BLaER1 (cell line): ENCODE results near the gene WDR7.

ENCODE experiments used
- H3K27ac ChIP-seq: shearing (Covaris generic); formaldehyde crosslinking; 2 replicates; pipeline ENCODE4 v1.8.1; 2022
- H3K27me3 ChIP-seq: shearing (Covaris generic); formaldehyde crosslinking; 2 replicates; pipeline ENCODE4 v1.8.1; 2022
- H3K36me3 ChIP-seq: shearing (Covaris generic); formaldehyde crosslinking; 2 replicates; pipeline ENCODE4 v1.8.1; 2022
- H3K4me1 ChIP-seq: shearing (Covaris generic); formaldehyde crosslinking; 2 replicates; pipeline ENCODE4 v1.8.1; 2022
- H3K4me2 ChIP-seq: shearing (Covaris generic); formaldehyde crosslinking; 2 replicates; pipeline ENCODE4 v1.8.1; 2022
- H3K4me3 ChIP-seq: shearing (Covaris generic); formaldehyde crosslinking; 2 replicates; pipeline ENCODE4 v1.8.1; 2022
- H3K9ac ChIP-seq: shearing (Covaris generic); formaldehyde crosslinking; 2 replicates; pipeline ENCODE4 v1.8.1; 2022
- H3K9me3 ChIP-seq: shearing (Covaris generic); formaldehyde crosslinking; 2 replicates; pipeline ENCODE4 v1.8.1; 2022
- H4K20me1 ChIP-seq: shearing (Covaris generic); formaldehyde crosslinking; 2 replicates; pipeline ENCODE4 v1.8.1; 2022
- Cebpa-rat ChIP-seq: shearing (Covaris generic); IDR thresholded peaks from 2 replicates; pipeline ENCODE4 v1.8.1; 2022

Gene WDR7

DNA sequence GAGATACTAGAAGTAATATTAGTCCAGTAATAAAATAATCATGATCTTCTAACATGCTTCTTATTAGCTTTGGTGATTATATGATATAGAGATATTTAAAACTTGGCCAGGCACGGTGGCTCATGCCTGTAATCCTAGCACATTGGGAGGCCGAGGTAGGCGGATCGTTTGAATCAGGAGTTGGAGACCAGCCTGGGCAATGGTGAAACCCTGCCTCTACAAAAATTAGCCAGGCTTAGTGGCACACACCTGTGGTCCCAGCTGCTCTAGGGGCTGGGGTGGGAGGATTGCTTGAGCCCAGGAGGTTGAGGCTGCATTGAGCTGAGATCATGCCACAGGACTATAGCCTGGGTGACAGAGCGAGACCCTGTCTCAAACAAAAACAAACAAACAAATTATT is 87.0 kb downstream of the WDR7 start:
- no peak overlapping the region for H3K4me2 ChIP-seq
- no peaks in the 10 kb centered on the region for H3K27me3 ChIP-seq
- H4K20me1 ChIP-seq: no peaks in the 10 kb centered on the region
- TF ChIP-seq Cebpa-rat: no peak
- no peaks in the 10 kb centered on the region for H3K36me3 ChIP-seq
- H3K4me1 ChIP-seq: no peaks in the 10 kb centered on the region
- no peak overlapping the region for H3K4me3 ChIP-seq
- no peaks in the 10 kb centered on the region for H3K9me3 ChIP-seq
- no peak overlapping the region for H3K9ac ChIP-seq
- no peak overlapping the region for H3K27ac ChIP-seq

DNA sequence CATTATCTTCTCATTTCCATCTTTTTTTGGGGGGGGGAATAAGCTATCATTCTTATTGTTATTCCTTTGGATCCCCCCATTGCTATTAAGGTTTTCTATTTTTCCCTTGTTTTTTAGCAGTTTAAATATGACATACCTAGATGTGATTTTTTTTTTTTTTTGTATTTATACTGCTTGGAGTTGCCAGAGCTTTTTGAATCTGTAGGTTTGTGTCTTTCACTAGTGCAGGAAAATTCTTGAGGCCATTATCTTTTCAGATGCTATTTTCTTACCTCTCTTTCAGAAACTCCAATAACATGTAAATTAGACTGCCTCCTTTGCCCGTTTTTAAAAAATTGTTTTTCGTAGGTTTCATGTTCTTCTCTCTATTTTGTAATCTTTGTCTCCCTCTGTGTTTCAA is 88.6 kb downstream of the WDR7 start:
- no peak for TF ChIP-seq Cebpa-rat
- H3K36me3 ChIP-seq: no peaks in the 10 kb centered on the region
- H3K4me2 ChIP-seq: no peak overlapping the region
- no peak overlapping the region for H3K9ac ChIP-seq
- H3K27me3 ChIP-seq: no peaks in the 10 kb centered on the region
- no peaks in the 10 kb centered on the region for H4K20me1 ChIP-seq
- no peaks in the 10 kb centered on the region for H3K4me1 ChIP-seq
- H3K27ac ChIP-seq: no peak overlapping the region
- no peaks in the 10 kb centered on the region for H3K9me3 ChIP-seq
- H3K4me3 ChIP-seq: no peak overlapping the region

DNA sequence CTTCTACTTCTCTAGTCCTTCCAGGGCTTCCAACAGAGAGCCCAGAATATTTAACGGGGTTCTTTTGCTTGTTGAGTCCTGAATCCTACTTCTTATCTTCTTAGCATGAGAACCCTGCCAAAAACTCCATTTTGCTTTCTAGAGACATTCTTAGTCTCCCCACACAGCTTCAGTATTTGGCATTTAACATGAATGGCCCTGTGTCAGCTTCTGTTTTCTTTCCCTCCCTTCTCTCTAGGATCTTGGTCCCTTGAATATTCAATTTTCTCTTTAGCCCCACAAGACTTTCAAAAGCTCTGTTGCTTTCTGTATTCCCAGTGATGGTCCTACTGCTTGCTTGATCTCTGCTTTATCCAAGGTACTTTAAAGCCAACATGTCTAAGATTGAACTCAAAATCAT is 89.5 kb downstream of the WDR7 start:
- no peak overlapping the region for H3K9ac ChIP-seq
- H4K20me1 ChIP-seq: no peaks in the 10 kb centered on the region
- H3K4me3 ChIP-seq: no peak overlapping the region
- no peaks in the 10 kb centered on the region for H3K27me3 ChIP-seq
- H3K36me3 ChIP-seq: no peaks in the 10 kb centered on the region
- H3K4me1 ChIP-seq: no peaks in the 10 kb centered on the region
- H3K27ac ChIP-seq: no peak overlapping the region
- H3K9me3 ChIP-seq: no peaks in the 10 kb centered on the region
- H3K4me2 ChIP-seq: no peak overlapping the region
- TF ChIP-seq Cebpa-rat: no peak

DNA sequence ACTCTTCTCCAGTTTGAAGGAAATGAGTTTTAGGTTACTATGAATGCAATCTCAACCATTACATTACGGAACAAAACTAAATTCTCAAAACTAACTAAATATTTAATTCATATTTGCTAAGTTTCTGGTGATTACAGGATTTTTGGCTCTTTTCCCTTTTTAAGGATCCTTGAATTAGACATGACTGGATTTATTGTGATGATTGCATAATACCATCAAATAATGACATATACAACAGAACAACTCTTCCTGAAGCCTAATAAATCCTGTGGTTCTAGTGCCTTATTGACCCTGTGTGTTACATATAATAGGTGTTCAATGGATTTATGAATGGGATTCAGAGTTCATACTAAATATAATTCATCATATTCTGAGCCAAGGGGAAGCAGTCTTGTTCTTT is 90.5 kb downstream of the WDR7 start:
- H3K9ac ChIP-seq: no peak overlapping the region
- no peaks in the 10 kb centered on the region for H4K20me1 ChIP-seq
- H3K36me3 ChIP-seq: no peaks in the 10 kb centered on the region
- peaks cover 2% of the 10 kb centered on the region; the same call in 1 of the 2 replicates for H3K4me1 ChIP-seq
- no peaks in the 10 kb centered on the region for H3K9me3 ChIP-seq
- H3K27me3 ChIP-seq: no peaks in the 10 kb centered on the region
- TF ChIP-seq Cebpa-rat: no peak
- no peak overlapping the region for H3K27ac ChIP-seq
- no peak overlapping the region for H3K4me2 ChIP-seq
- H3K4me3 ChIP-seq: no peak overlapping the region

DNA sequence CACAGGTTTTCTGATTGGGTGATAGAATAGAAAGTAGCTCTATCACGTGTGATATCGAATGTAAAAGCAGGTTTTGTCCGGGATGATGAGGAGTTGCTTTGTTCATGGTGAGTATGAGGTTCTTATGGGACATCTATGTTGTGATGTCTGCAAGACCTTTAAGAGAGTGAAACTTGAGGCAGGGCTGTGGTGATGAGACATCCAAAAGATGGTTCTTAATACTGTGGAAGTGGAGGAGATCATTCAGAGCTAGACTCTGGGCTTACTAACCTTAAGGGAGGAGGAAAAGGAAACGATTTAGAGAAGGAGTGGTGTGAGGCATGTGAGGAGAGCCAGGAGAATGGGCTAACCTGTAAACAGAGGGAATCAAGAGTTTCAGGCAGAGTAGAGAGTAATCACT is 92.0 kb downstream of the WDR7 start:
- no peaks in the 10 kb centered on the region for H4K20me1 ChIP-seq
- no peaks in the 10 kb centered on the region for H3K9me3 ChIP-seq
- H3K4me2 ChIP-seq: no peak overlapping the region
- H3K27me3 ChIP-seq: no peaks in the 10 kb centered on the region
- no peak overlapping the region for H3K9ac ChIP-seq
- H3K36me3 ChIP-seq: no peaks in the 10 kb centered on the region
- peaks cover 9% of the 10 kb centered on the region; the same call in 1 of the 2 replicates for H3K4me1 ChIP-seq
- H3K4me3 ChIP-seq: no peak overlapping the region
- no peak overlapping the region for H3K27ac ChIP-seq
- no peak for TF ChIP-seq Cebpa-rat

DNA sequence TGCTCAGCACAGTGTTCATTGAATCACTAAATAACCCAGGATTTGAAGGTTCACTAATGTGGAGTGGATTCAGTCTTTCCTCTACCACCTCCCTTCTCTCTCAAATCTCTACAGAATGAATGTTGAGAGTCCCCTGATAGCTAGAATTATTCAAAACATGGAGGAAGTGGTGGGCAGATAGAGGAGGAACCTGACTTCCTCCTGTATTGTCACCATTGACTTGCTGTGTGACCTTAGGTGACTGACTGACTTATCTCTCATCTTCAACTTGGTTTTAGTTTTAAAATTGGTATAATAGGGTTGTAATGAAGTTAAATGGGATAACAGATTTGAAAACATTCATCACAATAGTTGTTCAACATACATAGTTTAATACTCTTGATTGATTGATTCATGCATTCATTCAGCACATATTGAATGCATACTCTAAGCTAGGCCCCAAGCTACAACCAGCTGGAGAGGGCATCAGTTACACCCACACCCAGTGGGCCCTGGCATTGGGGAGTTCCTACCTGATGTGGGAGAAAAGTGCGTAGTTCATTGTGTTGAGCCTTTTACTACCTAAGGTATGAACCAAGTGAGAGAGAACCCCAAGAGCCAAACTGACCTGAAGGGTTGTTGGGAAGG is 96.0 kb downstream of the WDR7 start:
- H4K20me1 ChIP-seq: no peaks in the 10 kb centered on the region
- H3K9ac ChIP-seq: no peak overlapping the region
- no peaks in the 10 kb centered on the region for H3K36me3 ChIP-seq
- no peak overlapping the region for H3K4me2 ChIP-seq
- no peak for TF ChIP-seq Cebpa-rat
- no peaks in the 10 kb centered on the region for H3K27me3 ChIP-seq
- H3K9me3 ChIP-seq: no peaks in the 10 kb centered on the region
- peaks cover 9% of the 10 kb centered on the region; the same call in 1 of the 2 replicates for H3K4me1 ChIP-seq
- H3K27ac ChIP-seq: no peak overlapping the region
- no peak overlapping the region for H3K4me3 ChIP-seq

DNA sequence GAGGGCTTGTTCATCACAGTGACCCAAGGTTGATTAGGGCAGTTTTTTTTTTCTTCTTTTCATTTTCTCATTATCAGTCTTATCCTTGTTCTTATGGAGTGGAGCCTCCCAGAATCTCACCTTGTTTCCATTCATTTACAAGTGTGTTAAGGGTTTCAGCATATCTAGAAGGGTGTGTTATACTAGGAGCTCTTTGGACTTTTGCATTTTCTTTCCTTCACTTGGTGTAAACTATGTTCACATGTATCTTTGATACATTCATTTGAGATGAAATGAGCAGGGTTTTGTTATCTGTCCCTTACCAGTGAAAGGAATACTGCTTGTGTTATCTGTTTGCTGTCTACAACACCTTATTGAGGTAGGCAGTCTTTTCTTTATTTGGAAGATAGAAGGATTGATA is 96.7 kb downstream of the WDR7 start:
- H3K27ac ChIP-seq: no peak overlapping the region
- no peak overlapping the region for H3K4me3 ChIP-seq
- no peaks in the 10 kb centered on the region for H3K27me3 ChIP-seq
- no peaks in the 10 kb centered on the region for H3K36me3 ChIP-seq
- H3K9ac ChIP-seq: no peak overlapping the region
- H3K9me3 ChIP-seq: no peaks in the 10 kb centered on the region
- no peak overlapping the region for H3K4me2 ChIP-seq
- H3K4me1 ChIP-seq: peaks cover 9% of the 10 kb centered on the region; the same call in 1 of the 2 replicates
- no peak for TF ChIP-seq Cebpa-rat
- H4K20me1 ChIP-seq: no peaks in the 10 kb centered on the region

DNA sequence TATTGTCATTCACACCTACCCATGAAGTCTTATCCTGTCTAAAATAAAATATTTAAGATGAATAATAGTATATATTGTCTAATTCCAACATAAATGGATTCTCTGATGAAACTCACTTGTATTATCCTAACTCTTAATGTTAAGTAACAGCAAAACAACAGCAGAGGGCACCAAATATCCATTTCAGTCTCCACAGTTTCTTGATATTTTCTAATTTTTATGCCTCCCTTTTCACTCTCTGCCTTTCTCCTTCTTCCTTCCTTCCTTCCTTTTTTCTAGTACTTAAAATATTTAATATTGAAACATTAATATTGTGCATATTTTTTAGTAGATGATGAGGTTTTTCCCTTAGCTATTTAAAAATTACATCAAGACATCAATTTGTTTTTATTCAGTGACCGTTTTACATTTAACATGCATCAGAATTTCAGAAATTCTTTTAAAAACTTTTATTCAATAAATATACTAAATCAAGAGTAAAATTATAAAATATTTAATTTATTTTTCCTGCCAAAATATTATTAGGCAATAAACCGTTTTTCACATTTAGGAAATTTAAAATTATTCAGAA is 97.6 kb downstream of the WDR7 start:
- Histone ChIP-seq H3K4me3 (no peak overlapping the region), H3K27me3 (no peaks in the 10 kb centered on the region), H3K36me3 (no peaks in the 10 kb centered on the region), H3K9ac (no peak overlapping the region), H3K27ac (no peak overlapping the region), H3K4me1 (peaks cover 9% of the 10 kb centered on the region; the same call in 1 of the 2 replicates), H4K20me1 (no peaks in the 10 kb centered on the region), H3K9me3 (no peaks in the 10 kb centered on the region), H3K4me2 (no peak overlapping the region)
- no peak for TF ChIP-seq Cebpa-rat

DNA sequence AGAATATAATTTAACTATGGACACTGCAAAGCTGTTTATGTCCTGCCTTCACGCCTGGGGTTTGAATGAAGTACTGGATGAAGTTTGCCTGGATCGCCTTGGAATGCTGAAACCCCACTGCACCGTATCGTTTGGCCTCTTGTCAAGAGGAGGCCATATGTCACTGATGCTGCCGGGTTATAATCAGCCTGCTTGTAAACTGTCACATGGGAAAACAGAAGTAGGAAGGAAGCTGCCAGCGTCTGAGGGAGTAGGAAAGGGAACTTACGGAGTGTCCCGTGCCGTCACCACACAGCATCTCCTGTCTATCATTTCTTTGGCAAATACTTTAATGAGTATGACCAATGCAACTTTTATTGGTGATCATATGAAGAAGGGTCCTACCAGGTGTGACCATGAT is 105.8 kb downstream of the WDR7 start:
- H3K4me2 ChIP-seq: peak overlapping the region; percentile 62
- no peaks in the 10 kb centered on the region for H3K27me3 ChIP-seq
- H3K9ac ChIP-seq: no peak overlapping the region
- no peaks in the 10 kb centered on the region for H4K20me1 ChIP-seq
- H3K9me3 ChIP-seq: no peaks in the 10 kb centered on the region
- H3K36me3 ChIP-seq: no peaks in the 10 kb centered on the region
- no peak overlapping the region for H3K27ac ChIP-seq
- TF ChIP-seq Cebpa-rat: no peak
- no peak overlapping the region for H3K4me3 ChIP-seq
- H3K4me1 ChIP-seq: peaks cover 11% of the 10 kb centered on the region

DNA sequence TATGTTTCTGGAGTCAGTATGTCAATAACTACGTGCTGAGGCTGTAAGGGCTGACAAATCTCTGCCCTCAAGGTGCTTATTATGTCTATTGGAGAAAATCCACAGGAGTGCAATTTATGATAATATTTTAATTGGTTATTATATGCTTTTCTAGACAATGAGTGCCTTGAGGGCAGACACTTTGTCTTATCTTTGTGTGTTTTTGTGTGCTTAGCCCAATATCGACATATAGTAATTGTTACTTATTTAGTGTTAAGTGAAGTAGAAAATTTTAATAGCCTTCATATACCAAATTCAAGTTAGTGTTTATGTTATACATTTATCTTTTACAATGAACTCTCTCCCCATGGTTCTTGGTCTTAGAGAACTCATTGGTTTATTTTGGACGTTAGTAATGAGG is 118.9 kb downstream of the WDR7 start:
- no peaks in the 10 kb centered on the region for H3K27me3 ChIP-seq

More for the DNA sequence above, 118.9 kb downstream of the WDR7 start:
- Histone ChIP-seq H3K27ac (no peak overlapping the region), H3K36me3 (no peaks in the 10 kb centered on the region), H4K20me1 (no peaks in the 10 kb centered on the region), H3K4me3 (no peak overlapping the region), H3K4me1 (no peaks in the 10 kb centered on the region), H3K9ac (no peak overlapping the region), H3K9me3 (no peaks in the 10 kb centered on the region), H3K4me2 (no peak overlapping the region)
- TF ChIP-seq Cebpa-rat: no peak
